Activated T-cell treated with anti-CD3 and anti-CD28 coated beads for 24 hours (primary cell): Measurements from ENCODE around the gene TRPM3.
"Not testable (repeated sequence)": the region's sequence is repeated elsewhere in the genome, so short reads cannot be mapped to it uniquely, and the experiment has no call there.

Experiments used
- DNase-seq: peaks from one replicate; pipeline ENCODE4 v3.0.0-alpha.2; 2020; ENCODE audit warnings: low read depth

The TRPM3 gene

DNA sequence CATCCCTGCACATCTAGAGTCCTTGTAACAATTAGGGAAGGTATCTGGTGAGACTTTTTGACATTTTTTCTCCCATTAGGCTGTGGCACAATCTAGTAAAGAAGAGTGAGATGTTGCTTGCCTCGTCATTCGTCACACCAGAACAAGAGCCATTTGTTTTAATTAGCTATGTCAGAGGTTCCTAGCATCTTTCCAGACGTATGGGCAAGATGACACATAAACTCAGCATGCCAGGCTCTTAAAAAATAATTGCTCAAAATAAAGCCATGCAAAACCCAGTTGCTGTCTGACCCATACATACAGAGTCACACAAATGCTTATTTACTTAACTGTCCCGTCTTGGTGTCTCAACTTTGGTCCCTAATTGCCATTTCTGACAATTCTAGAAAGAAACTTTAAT is 125.9 kb downstream of the TRPM3 start:
- no peak for DNase-seq

DNA sequence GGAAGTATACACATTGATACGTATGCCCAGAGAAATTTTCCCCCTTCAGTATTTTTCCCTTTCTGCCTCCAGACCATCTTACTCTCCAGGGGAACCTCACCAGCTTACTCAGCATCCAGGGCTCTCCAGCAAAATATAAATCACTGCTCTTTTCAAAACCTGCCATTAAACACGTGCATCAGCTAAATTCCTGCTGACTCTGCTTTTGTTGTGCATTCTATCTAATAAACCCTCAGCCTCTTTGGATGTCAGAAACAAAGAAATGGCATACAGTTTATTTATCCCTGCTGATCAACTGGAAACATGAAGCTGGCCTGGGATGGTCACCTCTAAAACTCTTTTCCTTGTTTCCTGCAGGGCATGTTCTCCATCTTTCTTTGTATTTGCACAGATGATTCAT is 126.8 kb downstream of the TRPM3 start:
- no peak for DNase-seq

DNA sequence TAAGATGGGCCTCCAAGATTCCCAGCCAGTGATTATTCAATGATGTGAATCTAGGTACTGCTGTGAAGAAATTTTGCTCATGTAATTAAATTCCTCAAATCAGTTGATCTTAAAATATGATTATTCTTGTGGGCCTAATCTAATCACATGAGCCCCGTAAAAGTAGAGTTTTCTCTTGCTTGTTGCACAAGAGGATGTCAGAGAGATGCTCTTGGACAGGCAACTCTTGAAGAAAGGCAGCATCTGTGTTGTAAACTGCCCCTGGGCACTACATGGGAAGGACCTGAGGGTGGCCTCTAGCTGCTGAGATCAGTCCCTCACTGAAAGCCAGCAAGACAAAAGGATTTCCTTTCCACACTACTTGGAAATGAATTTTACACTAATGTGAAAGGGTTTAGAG is 132.9 kb downstream of the TRPM3 start:
- DNase-seq, result no peak

DNA sequence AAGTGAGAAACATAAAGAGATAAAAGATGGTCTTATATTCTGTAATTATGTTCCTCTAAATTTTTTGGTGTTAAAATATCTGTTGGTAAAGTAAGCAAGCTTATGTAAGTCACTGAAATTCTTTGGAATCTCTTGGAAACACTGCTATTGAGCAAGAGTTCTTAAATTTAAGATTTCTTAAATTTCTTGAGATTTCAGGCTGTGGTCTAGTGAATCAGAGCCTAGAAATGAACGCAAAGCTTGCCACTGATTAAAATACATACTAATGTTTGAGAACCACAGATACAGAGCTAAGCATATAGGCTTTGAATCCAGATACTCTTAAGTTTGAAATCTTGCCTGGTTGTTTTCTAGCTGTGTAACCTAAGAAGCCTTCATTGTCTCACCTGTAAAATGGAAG is 133.4 kb downstream of the TRPM3 start:
- DNase-seq, result no peak

DNA sequence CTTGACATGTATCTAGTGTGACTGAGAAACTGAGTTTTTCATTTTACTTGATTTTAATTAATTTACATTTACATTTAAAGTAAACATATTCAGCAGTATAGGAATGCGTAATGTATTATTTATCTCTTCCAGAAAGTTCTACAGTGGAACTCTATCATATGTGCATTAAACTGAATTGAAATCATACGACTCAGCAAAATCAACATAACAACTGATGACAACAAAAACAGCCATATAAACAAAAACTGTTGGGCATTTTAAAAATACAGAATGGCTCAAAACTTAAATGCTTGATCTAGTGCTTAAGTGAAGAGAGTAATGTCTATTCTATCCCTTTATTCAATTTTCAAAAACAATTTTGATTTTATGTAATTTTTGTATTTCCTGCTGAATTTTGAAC is 134.4 kb downstream of the TRPM3 start:
- no peak for DNase-seq

DNA sequence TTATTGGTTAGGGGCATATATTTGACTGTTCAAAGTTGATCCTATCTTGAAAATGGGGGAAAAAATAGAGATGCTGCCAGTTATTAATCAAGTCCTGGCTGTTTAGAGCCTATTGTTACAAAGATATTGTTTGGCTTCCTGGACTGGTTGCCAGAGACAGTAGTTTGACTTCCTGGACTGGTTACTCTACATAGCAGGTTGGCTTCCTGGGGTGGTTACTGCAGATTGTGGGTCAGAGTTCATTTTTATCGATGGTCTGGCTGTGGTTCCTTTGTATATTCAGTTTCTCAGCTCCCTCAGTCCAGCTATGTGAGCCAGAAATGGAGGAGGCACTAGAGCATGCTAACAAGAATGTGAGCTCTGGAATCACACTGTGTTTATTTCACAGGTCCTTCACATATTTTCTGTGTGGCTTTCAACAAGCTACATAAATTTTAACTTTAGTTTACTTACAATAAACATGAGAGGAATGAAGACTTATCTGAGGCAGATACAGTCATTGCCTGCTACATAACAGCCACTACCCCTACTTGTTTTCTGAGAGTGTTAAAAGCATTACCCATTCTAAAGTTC is 137.6 kb downstream of the TRPM3 start:
- no peak for DNase-seq

DNA sequence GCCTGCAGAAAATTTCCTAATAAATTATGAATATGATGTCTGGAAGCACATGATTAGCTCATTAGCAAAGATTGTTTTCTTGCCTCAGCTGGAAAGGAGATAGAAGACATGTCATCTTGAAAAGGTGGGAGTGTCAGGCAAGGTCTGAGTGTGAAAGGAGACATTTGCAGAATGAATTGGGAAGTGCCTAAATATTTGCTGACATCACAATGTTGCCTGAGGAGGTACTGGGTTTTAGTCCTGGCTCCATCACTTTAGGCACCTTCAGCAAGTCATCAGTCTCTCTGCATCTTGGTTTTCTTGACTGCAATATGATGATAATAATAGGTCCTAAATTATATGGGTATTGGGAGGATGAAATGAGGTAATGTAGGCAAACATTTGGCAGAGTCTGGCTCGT is 140.1 kb downstream of the TRPM3 start:
- DNase-seq, result no peak

DNA sequence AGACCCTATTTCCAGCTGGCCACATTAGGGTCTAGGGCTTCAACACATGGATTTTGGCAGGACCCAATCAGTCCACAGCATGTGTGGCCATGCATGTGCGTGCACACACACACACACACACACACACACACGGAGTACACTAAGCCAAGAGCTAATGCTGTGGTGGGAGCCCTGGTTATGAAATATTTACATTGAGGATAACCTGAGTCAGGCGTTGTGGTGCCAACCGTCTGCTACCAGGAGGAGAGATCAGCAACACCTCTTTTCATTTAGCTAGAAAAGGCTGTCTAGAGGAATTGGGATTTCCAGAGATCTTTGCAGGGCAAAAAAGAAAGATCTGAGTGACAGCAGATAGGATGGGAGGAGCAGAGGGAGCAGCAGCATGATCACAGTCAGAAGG is 141.5 kb downstream of the TRPM3 start:
- DNase-seq, result no peak

DNA sequence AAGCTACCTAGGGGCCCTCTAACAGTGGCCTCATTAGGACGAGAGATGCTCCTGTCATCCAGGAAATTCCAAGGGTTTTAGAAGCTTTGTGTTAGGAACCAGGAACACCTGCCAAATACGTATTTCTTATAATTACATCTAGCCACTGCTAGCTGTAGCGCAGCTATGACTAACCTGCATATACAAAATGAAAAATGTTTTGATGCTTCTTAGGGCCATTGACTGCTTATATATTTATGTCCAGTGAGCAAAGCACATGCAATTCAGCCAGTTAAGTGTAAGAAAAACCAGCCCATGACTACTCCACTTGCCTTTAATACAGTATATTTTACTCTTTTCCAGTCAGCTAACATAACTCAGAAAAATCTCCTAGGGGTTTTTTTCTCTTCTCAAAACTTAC is 143.3 kb downstream of the TRPM3 start:
- DNase-seq, result no peak

DNA sequence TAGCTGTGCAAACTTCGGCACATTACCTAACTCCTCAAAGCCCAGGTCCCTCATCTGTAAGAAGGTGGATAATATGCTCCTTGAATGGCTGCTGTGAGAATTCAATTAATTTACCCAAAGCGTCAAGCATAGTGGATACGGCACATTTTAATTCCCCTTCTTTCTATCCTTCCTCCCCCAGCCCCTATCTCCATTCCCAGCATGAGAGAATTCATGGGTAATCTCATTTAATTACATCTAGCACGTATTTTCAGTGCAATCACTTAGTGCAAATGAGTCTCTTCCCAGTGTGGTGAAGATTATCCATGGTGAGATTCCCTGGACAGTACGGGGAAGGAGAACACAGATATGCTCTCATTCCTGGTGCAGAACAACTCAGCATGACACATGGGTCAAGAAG is 145.6 kb downstream of the TRPM3 start:
- no peak for DNase-seq

DNA sequence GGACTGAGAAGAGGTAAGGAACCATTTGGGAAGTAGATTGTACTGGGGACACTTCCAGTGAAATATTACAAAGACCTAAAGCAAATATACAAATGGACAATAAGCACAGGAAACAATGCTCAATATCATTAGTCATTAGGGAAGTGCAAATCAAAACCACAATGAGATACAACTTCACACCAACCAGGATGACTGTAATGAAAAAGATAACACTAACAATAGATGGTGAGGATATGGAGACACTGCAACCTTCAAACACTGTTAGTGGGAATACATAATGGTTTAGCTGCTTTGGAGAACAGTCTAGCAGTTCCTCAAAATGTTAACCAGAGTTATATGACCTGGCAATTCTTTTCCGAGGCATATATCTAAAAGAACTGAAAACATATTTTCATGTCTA is 149.7 kb downstream of the TRPM3 start:
- no peak for DNase-seq

DNA sequence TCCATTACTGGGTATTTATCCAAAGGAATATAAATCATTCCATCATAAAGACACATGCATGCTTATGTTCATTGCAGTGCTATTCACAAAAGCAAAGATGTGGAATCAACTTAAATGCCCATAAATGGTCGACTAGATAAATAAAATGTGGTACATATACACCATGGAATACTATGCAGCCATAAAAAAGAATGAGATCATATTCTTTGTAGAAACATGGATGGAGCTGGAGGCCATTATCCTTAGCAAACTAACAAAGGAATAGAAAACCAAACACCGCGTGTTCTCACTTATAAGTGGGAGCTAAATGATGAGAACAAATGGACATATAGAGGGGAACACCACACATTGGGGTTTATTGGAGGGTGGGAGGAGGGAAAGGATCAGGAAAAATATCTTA is 155.0 kb downstream of the TRPM3 start:
- not testable (repeated sequence) for DNase-seq

DNA sequence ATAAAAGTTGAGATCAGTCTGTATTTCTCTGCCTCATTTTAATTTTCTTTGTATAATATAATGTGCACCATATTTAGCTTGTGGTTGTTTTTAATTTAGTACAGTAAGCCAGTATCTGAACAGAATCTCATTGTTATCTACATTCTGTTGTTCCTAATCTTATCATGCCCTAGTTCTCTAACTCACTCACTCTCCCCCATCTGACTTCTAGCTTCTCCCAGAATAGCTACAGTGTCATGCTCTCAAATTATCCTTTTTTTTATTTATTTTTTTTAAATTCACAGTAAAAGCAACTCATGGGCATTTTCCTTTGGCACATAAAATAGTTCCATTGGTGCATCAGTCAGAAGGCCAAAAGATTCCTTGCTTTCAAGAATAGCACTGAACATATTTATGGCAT is 156.6 kb downstream of the TRPM3 start:
- DNase-seq, result no peak

DNA sequence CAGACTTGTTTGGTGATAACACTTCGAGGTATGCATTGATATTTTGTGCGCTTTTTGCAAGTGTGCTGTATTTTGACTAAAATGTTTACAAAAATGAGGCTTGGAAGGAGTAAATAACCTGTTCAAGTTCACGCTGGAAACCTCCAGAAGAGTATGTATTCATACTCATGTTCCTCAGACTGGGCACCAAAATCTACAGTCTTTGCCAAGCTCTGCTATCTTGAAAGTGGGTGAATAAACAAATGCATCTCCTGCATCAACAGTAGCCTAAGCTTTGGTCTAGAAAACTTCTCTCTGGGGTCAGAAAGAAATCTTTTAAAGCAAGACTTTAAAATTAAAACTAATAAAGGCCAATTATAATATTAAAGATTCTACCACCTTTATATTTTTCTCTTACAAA is 157.9 kb downstream of the TRPM3 start:
- no peak for DNase-seq

DNA sequence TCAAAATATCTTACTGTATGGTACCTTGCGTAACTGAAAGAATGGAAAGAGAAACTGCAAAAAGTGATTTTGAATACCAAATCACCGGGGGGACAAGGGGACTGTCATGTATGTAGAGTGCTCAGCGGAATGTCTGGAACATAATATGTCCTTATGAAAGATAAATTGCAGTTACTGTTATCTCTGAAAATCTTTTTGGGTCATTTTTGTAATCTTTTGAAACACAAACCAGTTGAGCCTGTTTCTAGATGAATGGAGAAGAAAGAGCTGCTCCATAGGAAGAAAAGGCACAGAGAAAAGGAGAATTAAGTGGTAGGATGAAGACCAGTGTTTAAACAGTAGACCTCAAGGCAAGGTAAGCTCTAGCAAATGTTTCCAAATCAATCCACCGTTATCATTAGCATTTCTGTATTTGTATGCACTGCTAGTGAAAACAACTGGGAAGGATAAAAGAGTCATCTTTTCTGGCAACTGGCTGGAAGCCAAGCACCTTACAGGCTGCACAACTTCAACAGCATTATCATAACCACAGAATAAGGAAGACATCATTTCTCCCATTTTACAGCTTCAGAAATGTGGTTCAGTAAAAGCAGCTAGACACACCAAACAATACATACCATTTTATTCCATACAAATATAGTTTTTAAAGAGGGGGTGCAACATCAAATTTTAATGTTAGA is 158.5 kb downstream of the TRPM3 start:
- no peak for DNase-seq

DNA sequence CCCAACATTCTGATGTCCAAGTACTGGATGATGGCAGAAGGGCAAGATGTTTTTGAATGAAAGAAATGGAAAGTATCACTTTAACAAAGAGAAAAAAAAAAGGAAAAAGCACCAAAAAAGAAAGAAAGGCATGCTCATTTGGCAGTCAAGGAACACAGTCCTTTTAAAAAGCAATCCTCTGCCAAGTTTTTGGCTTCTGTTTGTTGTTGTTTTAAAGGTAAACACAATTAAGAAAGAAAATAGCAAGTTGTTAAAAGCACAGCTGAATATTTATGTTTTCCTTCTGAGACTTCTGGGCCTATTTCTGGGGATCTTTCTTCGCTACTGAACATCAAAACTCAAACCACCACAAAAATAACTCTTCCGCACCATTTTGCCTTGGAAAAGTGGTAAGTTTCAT is 162.1 kb downstream of the TRPM3 start:
- no peak for DNase-seq

DNA sequence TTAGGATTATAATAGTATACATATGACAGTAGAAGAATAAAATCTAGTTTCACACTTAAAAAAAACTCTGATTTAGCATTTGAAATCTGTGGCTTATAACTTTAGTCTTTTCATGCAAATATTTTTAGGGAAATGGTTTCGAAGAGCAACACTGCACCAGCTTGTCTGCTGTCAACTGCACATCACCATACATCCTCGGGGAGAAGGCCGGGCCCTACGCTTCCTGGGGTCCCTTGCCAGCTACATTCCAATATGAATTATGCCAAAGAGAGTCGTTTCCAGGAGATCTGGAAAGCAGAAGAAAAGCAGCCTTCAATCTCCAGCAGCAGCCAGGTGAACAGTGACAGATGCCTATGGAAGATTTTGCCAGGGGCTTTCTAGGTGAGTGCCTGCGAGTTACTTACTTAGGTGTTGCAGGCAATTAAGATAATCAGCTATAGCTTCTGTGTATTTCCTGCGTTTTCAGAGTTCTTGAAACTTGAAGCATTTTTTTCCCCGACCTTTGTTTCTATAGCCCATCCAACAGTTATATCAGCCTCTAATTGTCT is 166.8 kb downstream of the TRPM3 start:
- DNase-seq, result no peak

DNA sequence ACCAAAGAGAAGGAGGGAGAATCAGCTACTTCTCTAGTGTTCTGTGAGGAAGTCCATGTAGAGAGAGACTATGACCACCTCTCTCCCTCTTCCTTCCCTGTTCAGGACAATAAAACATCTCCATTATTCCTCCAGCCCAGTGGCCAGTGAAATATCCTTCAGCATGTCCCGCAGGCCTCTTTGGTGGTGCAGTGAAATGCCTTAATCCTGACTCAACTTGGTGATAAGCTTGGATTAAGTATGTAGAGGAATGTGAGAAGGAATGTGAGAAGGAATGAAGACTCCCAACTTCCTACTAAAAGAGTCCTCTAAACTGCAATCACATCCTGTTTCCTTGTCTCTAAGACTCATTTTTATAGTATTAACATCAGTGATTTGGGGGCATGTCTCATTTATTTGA is 167.3 kb downstream of the TRPM3 start:
- DNase-seq, result no peak

DNA sequence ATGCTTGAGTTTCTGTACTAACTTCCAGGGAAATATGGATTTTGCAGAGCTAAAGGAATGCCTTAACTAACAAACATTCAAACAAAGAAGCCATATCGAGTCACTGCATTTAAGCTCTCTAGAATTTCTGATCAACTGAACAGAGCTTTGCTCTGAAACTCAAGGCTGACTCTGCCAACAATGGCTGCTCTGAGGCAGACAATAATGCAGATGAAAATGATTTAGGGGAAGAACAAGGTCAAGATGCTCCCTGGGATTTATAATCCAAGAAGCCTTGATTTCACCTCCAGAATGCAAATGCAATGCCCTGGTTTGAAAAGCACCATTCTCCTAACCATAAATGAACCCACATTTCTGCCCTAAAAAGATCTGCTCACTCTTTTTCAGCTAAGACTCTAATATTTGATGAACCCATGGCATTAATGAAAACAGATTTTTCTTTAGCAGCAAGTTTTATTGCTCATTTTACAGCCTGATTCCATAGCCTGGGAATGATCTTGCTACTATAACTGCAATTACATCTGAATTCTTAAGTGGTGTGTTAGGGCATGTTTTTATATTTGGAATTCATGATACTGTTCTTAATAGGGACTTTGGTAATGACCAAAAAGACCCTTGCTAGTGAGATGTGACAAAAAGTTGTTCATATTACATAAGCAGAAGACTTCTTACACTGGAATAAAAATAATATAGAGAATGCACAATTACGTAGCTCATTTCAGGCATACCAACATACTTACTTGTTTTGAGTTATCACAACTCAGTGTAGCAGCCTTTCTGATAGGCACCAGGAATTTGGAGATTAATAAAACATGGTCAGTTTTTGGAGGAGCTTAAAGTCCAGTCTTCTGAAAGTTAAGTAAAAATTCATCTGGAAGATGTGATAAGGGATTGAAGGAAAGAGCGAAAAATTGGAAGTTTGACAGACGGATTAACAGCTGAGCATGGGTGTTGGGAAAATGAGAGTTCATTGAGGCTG is 169.4 kb downstream of the TRPM3 start:
- no peak for DNase-seq

DNA sequence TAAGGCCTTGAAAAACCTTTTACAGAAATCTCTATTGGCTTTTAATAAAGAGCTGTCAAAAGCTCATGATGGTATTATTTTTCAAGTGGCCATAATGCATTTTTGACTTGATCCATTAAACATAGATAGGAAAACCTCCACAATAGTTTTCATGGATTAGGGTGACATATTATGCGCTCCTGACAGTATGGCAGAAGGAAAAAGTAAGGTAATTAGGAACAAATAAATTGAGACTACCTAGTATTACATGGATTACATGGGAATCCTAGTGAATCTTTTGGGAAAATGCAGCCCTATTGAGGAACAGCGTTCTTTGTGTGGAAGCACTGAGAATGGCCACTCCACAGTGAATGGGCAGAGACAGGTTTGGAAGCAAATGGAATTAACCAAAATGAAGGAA is 171.2 kb downstream of the TRPM3 start:
- no peak for DNase-seq

DNA sequence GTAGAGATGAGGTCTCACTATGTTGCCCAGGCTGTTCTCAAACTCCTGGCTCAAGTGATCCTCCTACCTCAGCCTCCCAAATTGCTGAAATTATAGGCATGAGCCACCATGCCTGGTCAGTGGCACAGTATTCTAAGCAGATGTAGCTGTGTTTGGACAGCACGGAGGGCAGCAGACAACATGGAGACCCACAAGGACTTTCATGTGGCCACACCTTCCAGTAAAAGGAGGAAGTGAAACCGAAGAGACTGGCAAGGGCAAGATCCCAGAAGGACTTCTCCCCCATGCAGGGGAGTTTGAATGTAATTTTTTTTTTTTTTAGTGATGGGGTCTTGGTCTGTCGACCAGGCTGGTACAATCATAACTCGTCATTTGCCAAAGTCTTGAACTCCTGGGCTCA is 172.2 kb downstream of the TRPM3 start:
- no peak for DNase-seq

DNA sequence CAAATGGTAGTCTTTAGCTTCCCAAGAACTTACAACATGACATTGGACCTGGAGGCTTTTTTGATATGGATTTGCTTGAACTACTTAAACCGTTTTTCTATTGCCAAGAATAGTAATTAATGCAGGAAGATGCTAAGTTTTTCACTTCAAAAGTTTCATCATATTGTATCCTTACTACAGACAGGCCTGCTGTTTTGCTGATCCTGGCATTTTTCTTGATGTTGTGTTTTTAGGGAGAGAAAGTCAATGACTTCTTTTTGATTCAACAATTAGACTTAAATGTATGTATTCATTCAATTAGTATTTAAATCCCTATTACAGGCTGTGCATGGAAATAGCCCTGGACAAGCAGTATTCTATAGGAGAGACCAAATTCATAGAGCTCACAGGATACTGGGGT is 172.7 kb downstream of the TRPM3 start:
- no peak for DNase-seq

DNA sequence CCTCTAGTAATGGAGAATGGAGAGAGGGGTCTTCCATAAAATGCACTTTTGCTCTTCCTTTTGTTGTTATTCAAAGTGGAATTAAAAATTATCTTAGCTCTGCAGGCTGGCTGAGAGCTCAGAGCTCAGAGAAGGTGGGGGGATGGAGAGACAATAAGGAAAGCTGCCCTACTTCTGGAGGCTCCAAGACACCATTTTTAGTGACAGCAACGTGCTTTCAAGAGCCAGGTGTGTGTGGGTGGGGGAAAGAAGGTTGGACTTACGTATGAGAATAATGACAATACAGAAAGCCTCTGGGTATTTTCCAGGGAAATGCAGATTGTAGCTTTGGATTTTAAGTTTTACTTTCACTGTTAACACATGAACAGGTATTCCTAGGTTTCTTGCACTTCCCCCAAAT is 173.9 kb downstream of the TRPM3 start:
- no peak for DNase-seq
